GM12878 (cell line): ENCODE results near the gene IPO11. TPM values are rescaled to one million over a fixed set of nuclear protein-coding genes. Genes with fewer than 3 reads are reported as not detected.

Source experiments
- ATAC-seq: fragments of 200-7000 bp; cut with Tn5 transposase; 3 replicates; pipeline ENCODE4 v1.9.1; 2020; ENCODE audit warnings: mild to moderate bottlenecking, moderate library complexity
- BruUV-seq: library from RNA; stranded (reverse); fragments of 400-500 nt; replicated peaks from 2 replicates; lab custom pipeline; 2021; lab: Mats Ljungman, UMichigan
- CTCF ChIA-PET: fragments of 300-600 bp; sonication (Branson Sonifier 250); formaldehyde crosslinking; extraction: SDS; loops from one replicate; lab custom pipeline; 2021; ENCODE audit warnings: inconsistent platforms; lab: Yijun Ruan, JAX
- POLR2A ChIA-PET: fragments of 350-600 bp; formaldehyde crosslinking; extraction: SDS; loops from one replicate; lab custom pipeline; 2021; ENCODE audit warnings: inconsistent platforms; lab: Charles Lee
- RAD21 ChIA-PET: fragments of 300-600 bp; sonication (Branson Sonifier 250); formaldehyde crosslinking; loops from one replicate; lab custom pipeline; 2023; ENCODE audit warnings: antibody characterized with exemption; ENCODE audit not compliant: unreplicated experiment; lab: Charles Lee
- SMC1A ChIA-PET: fragments of 300-600 bp; sonication (Branson Sonifier 250); formaldehyde crosslinking; loops from one replicate; lab custom pipeline; 2023; ENCODE audit not compliant: unreplicated experiment, uncharacterized antibody; lab: Charles Lee
- DNase-seq: peaks from one replicate; pipeline ENCODE4 v3.0.0-alpha.2; 2011; ENCODE audit warnings: low read depth, low spot score
- FAIRE-seq: peaks from 3 replicates; lab custom pipeline; 2011; peaks lifted over from hg19 to GRCh38; lab: Jason Lieb, UNC
- H2AFZ ChIP-seq: 2 replicates; pipeline ENCODE4 v1.6.0; 2011; ENCODE audit warnings: low read depth, low read length, control low read depth; ENCODE audit not compliant: control insufficient read depth
- H3K27ac ChIP-seq: 2 replicates; pipeline ENCODE4 v1.5.1; 2011; ENCODE audit warnings: control low read depth; ENCODE audit not compliant: control insufficient read depth, insufficient read depth
- H3K27me3 ChIP-seq, 2 experiments: replicated peaks in 1 of 2; 2 replicates each; pipeline versions ENCODE4 v1.6.0 to v1.6.1; 2011; ENCODE audit warnings: low read length in 1 of 2; ENCODE audit not compliant: control insufficient read depth in 2 of 2, insufficient read depth in 2 of 2
- H3K36me3 ChIP-seq, 2 experiments: 2 replicates each; pipeline ENCODE4 v1.5.1; 2011; ENCODE audit warnings: low read length in 1 of 2; ENCODE audit not compliant: control insufficient read depth in 2 of 2, insufficient read depth in 2 of 2
- H3K4me1 ChIP-seq: 2 replicates; pipeline ENCODE4 v1.6.1; 2011; ENCODE audit warnings: mild to moderate bottlenecking, low read length, moderate library complexity, mixed read lengths; ENCODE audit not compliant: control insufficient read depth, insufficient read depth
- H3K4me2 ChIP-seq: 2 replicates; pipeline ENCODE4 v1.6.0; 2011; ENCODE audit warnings: control low read depth; ENCODE audit not compliant: control insufficient read depth, insufficient read depth
- H3K4me3 ChIP-seq: fragments of 200-600 bp; sonication (generic); 2 replicates; pipeline ENCODE4 v1.5.1; 2016
- H3K79me2 ChIP-seq: 2 replicates; pipeline ENCODE4 v1.6.0; 2011; ENCODE audit warnings: low read length; ENCODE audit not compliant: control insufficient read depth, insufficient read depth
- H3K9ac ChIP-seq: 2 replicates; pipeline ENCODE4 v1.8.0; 2011; ENCODE audit warnings: low read length, control low read depth, mixed read lengths; ENCODE audit not compliant: control insufficient read depth, insufficient read depth
- H3K9me3 ChIP-seq: replicated peaks from 3 replicates; pipeline ENCODE4 v1.5.1; 2011; ENCODE audit warnings: mild to moderate bottlenecking, low read length; ENCODE audit not compliant: control insufficient read depth, insufficient read depth
- H4K20me1 ChIP-seq: 2 replicates; pipeline ENCODE4 v1.6.0; 2011; ENCODE audit not compliant: control insufficient read depth, insufficient read depth
- BHLHE40 ChIP-seq, 2 experiments: fragments of 450-650 bp in 1 of 2; IDR thresholded peaks; 2 replicates each; pipeline ENCODE4 v1.6.1; 2011 to 2017; ENCODE audit warnings: low read depth in 2 of 2, borderline replicate concordance in 1 of 2, improper control_type of control experiment in 1 of 2, low read length in 1 of 2, mild to moderate bottlenecking in 1 of 2
- CHD1 ChIP-seq: IDR thresholded peaks from 2 replicates; pipeline ENCODE4 v1.6.1; 2012; ENCODE audit warnings: low read depth, low read length, improper control_type of control experiment
- IRF4 ChIP-seq: IDR thresholded peaks from 2 replicates; pipeline ENCODE4 v1.6.1; 2011; ENCODE audit warnings: low read depth, low read length
- MTA2 ChIP-seq: fragments of 450-650 bp; IDR thresholded peaks from 2 replicates; pipeline ENCODE4 v1.6.1; 2016; ENCODE audit warnings: low read depth, mild to moderate bottlenecking, moderate library complexity
- MYC ChIP-seq: IDR thresholded peaks from 2 replicates; pipeline ENCODE4 v1.6.1; 2011; ENCODE audit warnings: mild to moderate bottlenecking, low read length, moderate library complexity, inconsistent platforms; ENCODE audit not compliant: insufficient read depth, insufficient replicate concordance, insufficient read length, severe bottlenecking
- RAD21 ChIP-seq: IDR thresholded peaks from 2 replicates; pipeline ENCODE4 v1.6.1; 2011; ENCODE audit warnings: mild to moderate bottlenecking, low read depth, low read length, moderate library complexity; ENCODE audit not compliant: insufficient read depth
- RUNX3 ChIP-seq: IDR thresholded peaks from 2 replicates; pipeline ENCODE4 v1.6.1; 2012; ENCODE audit warnings: low read length, inconsistent platforms
- SP1 ChIP-seq: IDR thresholded peaks from one replicate; pipeline ENCODE4 v1.6.1; 2011; ENCODE audit warnings: low read depth, low read length
- SUPT20H ChIP-seq: IDR thresholded peaks from 2 replicates; pipeline ENCODE4 v1.6.1; 2011; ENCODE audit warnings: low read depth, mild to moderate bottlenecking, low read length, moderate library complexity, borderline replicate concordance; ENCODE audit not compliant: control insufficient read depth
- ZNF217 ChIP-seq: fragments of 450-650 bp; IDR thresholded peaks from 2 replicates; pipeline ENCODE4 v1.6.1; 2017; ENCODE audit warnings: antibody characterized with exemption, mild to moderate bottlenecking
- WGBS: methylation state at CpG from one replicate; pipeline ENCODE4 v1.1.6; 2016; ENCODE audit warnings: low lambda C conversion rate; ENCODE audit not compliant: insufficient replicate concordance, insufficient coverage; ENCODE audit errors: missing lambda C conversion rate; 5-methylcytosine and 5-hydroxymethylcytosine counted together
- in situ Hi-C: fragments of 300-500 bp; cut with MboI; formaldehyde crosslinking; loops from 9 replicates; pipeline ENCODE4 v1.14.3; 2018; ENCODE audit warnings: mixed read lengths
- intact Hi-C: fragments of 100-400 bp; cut with micrococcal nuclease; formaldehyde crosslinking; loops from one replicate; pipeline ENCODE4 v1.14.2; 2022; ENCODE audit not compliant: unreplicated experiment
- polyA plus RNA-seq, 11 experiments: library from polyadenylated mRNA; depleted of rRNA in 4 of 11; unstranded in 6 of 11; stranded (reverse) in 5 of 11; fragments of >200 nt; fragmentation: Nextera tagmentation in 4 of 11; fragmentation: Illumina TruSeq in 1 of 11; extraction: Ambion mirVana in 4 of 11; extraction: Trizol in 1 of 11; gene quantifications; 1 replicate in 1 of 11; 2 replicates in 10 of 11; pipeline versions ENCODE4 v1.2.1 to v1.2.3, GENCODE V29; 2011 to 2016; ENCODE audit warnings: inconsistent platforms in 2 of 11, missing spikeins in 2 of 11, low read depth in 1 of 11
- total RNA-seq, 4 experiments: library from RNA; depleted of rRNA in 3 of 4; stranded (reverse); fragments of >200 nt in 3 of 4; fragmentation: Illumina TruSeq in 1 of 4; extraction: Trizol in 1 of 4; gene quantifications; 2 replicates each; pipeline versions ENCODE4 v1.2.1 to v1.2.3, GENCODE V29; 2013 to 2021
- TF ChIP-seq, protein P1 (sequence below): fragments of 450-650 bp; formaldehyde crosslinking; IDR thresholded peaks from 2 replicates; pipeline ENCODE4 v1.4.0; 2020; ENCODE audit warnings: mild to moderate bottlenecking, moderate library complexity
- TF ChIP-seq, protein P2 (sequence below): fragments of 450-650 bp; IDR thresholded peaks from 2 replicates; pipeline ENCODE4 v1.6.1; 2016; ENCODE audit warnings: mild to moderate bottlenecking
- TF ChIP-seq, protein P3 (sequence below), 3 experiments: IDR thresholded peaks in 2 of 3; conservative IDR thresholded peaks in 1 of 3; 2 replicates each; pipeline ENCODE4 v1.5.1; 2011; ENCODE audit warnings: low read depth in 3 of 3, low read length in 3 of 3, mild to moderate bottlenecking in 3 of 3, control low read depth in 2 of 3, moderate library complexity in 2 of 3, inconsistent platforms in 1 of 3, mixed read lengths in 1 of 3; ENCODE audit not compliant: control insufficient read depth in 2 of 3, insufficient read depth in 1 of 3; ENCODE audit errors: extremely low read depth in 1 of 3
- TF ChIP-seq, protein P4 (sequence below): IDR thresholded peaks from 2 replicates; pipeline ENCODE4 v1.6.1; 2012; ENCODE audit warnings: low read depth, low read length, improper control_type of control experiment
- TF ChIP-seq, protein P5 (sequence below): fragments of 450-650 bp; IDR thresholded peaks from 2 replicates; pipeline ENCODE4 v1.6.1; 2017; ENCODE audit warnings: borderline replicate concordance

The IPO11 gene
- total and polyA plus RNA-seq, 10 of the 15 experiments (the other 5 are each of a cell fraction or from before 2014, with no cell fraction given): 14.1 to 49.3 (median 29.8) TPM

DNA sequence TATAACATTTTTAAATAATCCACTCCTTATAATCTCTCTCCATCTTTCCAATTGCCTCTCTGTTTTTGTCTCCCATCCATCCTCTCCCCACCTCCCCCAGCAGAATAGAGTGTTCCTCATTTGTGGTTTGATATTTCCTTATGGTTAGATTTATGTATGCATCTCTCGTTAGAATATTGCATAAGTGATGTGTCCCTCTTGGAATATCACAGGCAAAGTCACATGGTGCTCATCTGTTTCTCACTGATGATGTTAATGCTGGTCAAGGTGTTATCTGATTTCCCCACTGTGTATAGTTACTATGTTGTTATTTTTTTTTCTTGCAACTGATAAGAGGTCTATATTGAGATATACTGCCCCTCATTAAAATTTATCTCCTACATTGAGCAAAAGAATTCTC is 162.9 kb downstream of the IPO11 start:
- Histone ChIP-seq H3K36me3 (no peaks in the 10 kb centered on the region), H3K27ac (no peak overlapping the region), H3K27me3 (no peaks in the 10 kb centered on the region), H3K4me1 (peaks cover 11% of the 10 kb centered on the region; the same call in 1 of the 2 replicates), H3K4me3 (no peak overlapping the region), H2AFZ (no peak overlapping the region), H3K4me2 (no peak overlapping the region), H4K20me1 (no peaks in the 10 kb centered on the region), H3K9ac (no peak overlapping the region), H3K9me3 (no peaks in the 10 kb centered on the region), H3K79me2 (no peaks in the 10 kb centered on the region)
- SMC1A ChIA-PET: no interaction called here
- ATAC-seq (no peak), FAIRE-seq (no peak), DNase-seq (no peak)
- intact Hi-C loops: no loop called here
- no TSS peak for BruUV-seq
- CTCF ChIA-PET: no interaction called here
- WGBS: 88% methylated on average over 1 of the region's 1 CpG
- in situ Hi-C loops: no loop called here
- POLR2A ChIA-PET: no interaction called here
- RAD21 ChIA-PET: no interaction called here
- TF ChIP-seq, protein P1, sequence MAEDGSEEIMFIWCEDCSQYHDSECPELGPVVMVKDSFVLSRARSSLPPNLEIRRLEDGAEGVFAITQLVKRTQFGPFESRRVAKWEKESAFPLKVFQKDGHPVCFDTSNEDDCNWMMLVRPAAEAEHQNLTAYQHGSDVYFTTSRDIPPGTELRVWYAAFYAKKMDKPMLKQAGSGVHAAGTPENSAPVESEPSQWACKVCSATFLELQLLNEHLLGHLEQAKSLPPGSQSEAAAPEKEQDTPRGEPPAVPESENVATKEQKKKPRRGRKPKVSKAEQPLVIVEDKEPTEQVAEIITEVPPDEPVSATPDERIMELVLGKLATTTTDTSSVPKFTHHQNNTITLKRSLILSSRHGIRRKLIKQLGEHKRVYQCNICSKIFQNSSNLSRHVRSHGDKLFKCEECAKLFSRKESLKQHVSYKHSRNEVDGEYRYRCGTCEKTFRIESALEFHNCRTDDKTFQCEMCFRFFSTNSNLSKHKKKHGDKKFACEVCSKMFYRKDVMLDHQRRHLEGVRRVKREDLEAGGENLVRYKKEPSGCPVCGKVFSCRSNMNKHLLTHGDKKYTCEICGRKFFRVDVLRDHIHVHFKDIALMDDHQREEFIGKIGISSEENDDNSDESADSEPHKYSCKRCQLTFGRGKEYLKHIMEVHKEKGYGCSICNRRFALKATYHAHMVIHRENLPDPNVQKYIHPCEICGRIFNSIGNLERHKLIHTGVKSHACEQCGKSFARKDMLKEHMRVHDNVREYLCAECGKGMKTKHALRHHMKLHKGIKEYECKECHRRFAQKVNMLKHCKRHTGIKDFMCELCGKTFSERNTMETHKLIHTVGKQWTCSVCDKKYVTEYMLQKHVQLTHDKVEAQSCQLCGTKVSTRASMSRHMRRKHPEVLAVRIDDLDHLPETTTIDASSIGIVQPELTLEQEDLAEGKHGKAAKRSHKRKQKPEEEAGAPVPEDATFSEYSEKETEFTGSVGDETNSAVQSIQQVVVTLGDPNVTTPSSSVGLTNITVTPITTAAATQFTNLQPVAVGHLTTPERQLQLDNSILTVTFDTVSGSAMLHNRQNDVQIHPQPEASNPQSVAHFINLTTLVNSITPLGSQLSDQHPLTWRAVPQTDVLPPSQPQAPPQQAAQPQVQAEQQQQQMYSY: no peak
- TF ChIP-seq RUNX3 (no peak), MYC (no peak), BHLHE40 (IDR thresholded peaks at IDR 0.05; ENCODE audit: borderline replicate concordance in 1 of 2, low read depth in 2 of 2, low read length in 1 of 2) (no peak), CHD1 (no peak), ZNF217 (no peak), IRF4 (no peak), SUPT20H (no peak), RAD21 (no peak), MTA2 (no peak), SP1 (no peak)
- TF ChIP-seq, protein P2, sequence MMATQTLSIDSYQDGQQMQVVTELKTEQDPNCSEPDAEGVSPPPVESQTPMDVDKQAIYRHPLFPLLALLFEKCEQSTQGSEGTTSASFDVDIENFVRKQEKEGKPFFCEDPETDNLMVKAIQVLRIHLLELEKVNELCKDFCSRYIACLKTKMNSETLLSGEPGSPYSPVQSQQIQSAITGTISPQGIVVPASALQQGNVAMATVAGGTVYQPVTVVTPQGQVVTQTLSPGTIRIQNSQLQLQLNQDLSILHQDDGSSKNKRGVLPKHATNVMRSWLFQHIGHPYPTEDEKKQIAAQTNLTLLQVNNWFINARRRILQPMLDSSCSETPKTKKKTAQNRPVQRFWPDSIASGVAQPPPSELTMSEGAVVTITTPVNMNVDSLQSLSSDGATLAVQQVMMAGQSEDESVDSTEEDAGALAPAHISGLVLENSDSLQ: no peak
- TF ChIP-seq, protein P3, sequence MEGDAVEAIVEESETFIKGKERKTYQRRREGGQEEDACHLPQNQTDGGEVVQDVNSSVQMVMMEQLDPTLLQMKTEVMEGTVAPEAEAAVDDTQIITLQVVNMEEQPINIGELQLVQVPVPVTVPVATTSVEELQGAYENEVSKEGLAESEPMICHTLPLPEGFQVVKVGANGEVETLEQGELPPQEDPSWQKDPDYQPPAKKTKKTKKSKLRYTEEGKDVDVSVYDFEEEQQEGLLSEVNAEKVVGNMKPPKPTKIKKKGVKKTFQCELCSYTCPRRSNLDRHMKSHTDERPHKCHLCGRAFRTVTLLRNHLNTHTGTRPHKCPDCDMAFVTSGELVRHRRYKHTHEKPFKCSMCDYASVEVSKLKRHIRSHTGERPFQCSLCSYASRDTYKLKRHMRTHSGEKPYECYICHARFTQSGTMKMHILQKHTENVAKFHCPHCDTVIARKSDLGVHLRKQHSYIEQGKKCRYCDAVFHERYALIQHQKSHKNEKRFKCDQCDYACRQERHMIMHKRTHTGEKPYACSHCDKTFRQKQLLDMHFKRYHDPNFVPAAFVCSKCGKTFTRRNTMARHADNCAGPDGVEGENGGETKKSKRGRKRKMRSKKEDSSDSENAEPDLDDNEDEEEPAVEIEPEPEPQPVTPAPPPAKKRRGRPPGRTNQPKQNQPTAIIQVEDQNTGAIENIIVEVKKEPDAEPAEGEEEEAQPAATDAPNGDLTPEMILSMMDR (IDR thresholded peaks at IDR 0.05 in 2 of 3, conservative IDR thresholded peaks at IDR 0.05 in 1 of 3; ENCODE audit: control insufficient read depth in 2 of 3, extremely low read depth in 1 of 3, insufficient read depth in 1 of 3, low read depth in 3 of 3, low read length in 3 of 3): no peak
- TF ChIP-seq, protein P4, sequence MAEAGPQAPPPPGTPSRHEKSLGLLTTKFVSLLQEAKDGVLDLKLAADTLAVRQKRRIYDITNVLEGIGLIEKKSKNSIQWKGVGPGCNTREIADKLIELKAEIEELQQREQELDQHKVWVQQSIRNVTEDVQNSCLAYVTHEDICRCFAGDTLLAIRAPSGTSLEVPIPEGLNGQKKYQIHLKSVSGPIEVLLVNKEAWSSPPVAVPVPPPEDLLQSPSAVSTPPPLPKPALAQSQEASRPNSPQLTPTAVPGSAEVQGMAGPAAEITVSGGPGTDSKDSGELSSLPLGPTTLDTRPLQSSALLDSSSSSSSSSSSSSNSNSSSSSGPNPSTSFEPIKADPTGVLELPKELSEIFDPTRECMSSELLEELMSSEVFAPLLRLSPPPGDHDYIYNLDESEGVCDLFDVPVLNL: no peak
- TF ChIP-seq, protein P5, sequence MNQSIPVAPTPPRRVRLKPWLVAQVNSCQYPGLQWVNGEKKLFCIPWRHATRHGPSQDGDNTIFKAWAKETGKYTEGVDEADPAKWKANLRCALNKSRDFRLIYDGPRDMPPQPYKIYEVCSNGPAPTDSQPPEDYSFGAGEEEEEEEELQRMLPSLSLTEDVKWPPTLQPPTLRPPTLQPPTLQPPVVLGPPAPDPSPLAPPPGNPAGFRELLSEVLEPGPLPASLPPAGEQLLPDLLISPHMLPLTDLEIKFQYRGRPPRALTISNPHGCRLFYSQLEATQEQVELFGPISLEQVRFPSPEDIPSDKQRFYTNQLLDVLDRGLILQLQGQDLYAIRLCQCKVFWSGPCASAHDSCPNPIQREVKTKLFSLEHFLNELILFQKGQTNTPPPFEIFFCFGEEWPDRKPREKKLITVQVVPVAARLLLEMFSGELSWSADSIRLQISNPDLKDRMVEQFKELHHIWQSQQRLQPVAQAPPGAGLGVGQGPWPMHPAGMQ: no peak
